Gastrocnemius medialis (tissue), 4 donors: ENCODE data around the gene NEUROD2.

ENCODE experiments used
- POLR2A ChIP-seq, 2 donors: fragments of 450-650 bp; IDR thresholded peaks; one replicate each; pipeline ENCODE4 v1.6.1; 2017; ENCODE audit warnings: antibody characterized with exemption in 2 of 2, mild to moderate bottlenecking in 2 of 2, moderate library complexity in 2 of 2
- TF ChIP-seq, protein P1 (sequence below), 5 experiments: fragments of 450-650 bp in 3 of 5; fragments of 200-600 bp in 2 of 5; sonication (generic) in 2 of 5; IDR thresholded peaks in 4 of 5; conservative IDR thresholded peaks in 1 of 5; 1 replicate in 4 of 5; 2 replicates in 1 of 5; pipeline ENCODE4 v1.5.1; 2016 to 2019; ENCODE audit warnings: antibody characterized with exemption in 5 of 5, mild to moderate bottlenecking in 3 of 5, moderate library complexity in 3 of 5

- TF ChIP-seq, protein P1, sequence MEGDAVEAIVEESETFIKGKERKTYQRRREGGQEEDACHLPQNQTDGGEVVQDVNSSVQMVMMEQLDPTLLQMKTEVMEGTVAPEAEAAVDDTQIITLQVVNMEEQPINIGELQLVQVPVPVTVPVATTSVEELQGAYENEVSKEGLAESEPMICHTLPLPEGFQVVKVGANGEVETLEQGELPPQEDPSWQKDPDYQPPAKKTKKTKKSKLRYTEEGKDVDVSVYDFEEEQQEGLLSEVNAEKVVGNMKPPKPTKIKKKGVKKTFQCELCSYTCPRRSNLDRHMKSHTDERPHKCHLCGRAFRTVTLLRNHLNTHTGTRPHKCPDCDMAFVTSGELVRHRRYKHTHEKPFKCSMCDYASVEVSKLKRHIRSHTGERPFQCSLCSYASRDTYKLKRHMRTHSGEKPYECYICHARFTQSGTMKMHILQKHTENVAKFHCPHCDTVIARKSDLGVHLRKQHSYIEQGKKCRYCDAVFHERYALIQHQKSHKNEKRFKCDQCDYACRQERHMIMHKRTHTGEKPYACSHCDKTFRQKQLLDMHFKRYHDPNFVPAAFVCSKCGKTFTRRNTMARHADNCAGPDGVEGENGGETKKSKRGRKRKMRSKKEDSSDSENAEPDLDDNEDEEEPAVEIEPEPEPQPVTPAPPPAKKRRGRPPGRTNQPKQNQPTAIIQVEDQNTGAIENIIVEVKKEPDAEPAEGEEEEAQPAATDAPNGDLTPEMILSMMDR (IDR thresholded peaks at IDR 0.05 in 4 of 5, conservative IDR thresholded peaks at IDR 0.05 in 1 of 5): no peak
- TF ChIP-seq POLR2A (IDR thresholded peaks at IDR 0.05): no peak
These were observed 11.0 kb downstream of the NEUROD2 start for GRCh38 chr17:39596543-39597267.
